Mesendoderm (in vitro differentiated cells): Measurements from ENCODE around the gene ZNRD2. TPM values are rescaled to one million over a fixed set of nuclear protein-coding genes. Genes with fewer than 3 reads are reported as not detected.

Source experiments
- DNase-seq: peaks from one replicate; pipeline ENCODE4 v3.0.0; 2013
- H2AK5ac ChIP-seq: 2 replicates; pipeline ENCODE4 v1.6.1; 2013; ENCODE audit warnings: low read length, inconsistent platforms
- H2BK120ac ChIP-seq: 2 replicates; pipeline ENCODE4 v1.6.1; 2013; ENCODE audit warnings: low read depth, mild to moderate bottlenecking, low read length, moderate library complexity, mixed read lengths
- H2BK15ac ChIP-seq: replicated peaks from 2 replicates; pipeline ENCODE4 v1.6.1; 2013; ENCODE audit warnings: low read depth, mild to moderate bottlenecking, moderate library complexity
- H2BK5ac ChIP-seq: 2 replicates; pipeline ENCODE4 v1.6.1; 2013; ENCODE audit warnings: low read length, inconsistent platforms
- H3K18ac ChIP-seq: 2 replicates; pipeline ENCODE4 v1.6.1; 2013; ENCODE audit warnings: mild to moderate bottlenecking, low read length, mixed read lengths
- H3K23ac ChIP-seq: one replicate; pipeline ENCODE4 v1.6.1; 2013; ENCODE audit warnings: low read length
- H3K27ac ChIP-seq: 2 replicates; pipeline ENCODE4 v1.5.1; 2013; ENCODE audit warnings: low read depth, mild to moderate bottlenecking, inconsistent platforms, low read length, moderate library complexity
- H3K27me3 ChIP-seq: 2 replicates; pipeline ENCODE4 v1.6.1; 2013; ENCODE audit warnings: low read length, control low read depth, mild to moderate bottlenecking, inconsistent platforms; ENCODE audit not compliant: insufficient read depth, poor library complexity
- H3K36me3 ChIP-seq: 2 replicates; pipeline ENCODE4 v1.6.1; 2013; ENCODE audit warnings: low read length, inconsistent platforms; ENCODE audit not compliant: control insufficient read depth, insufficient read depth
- H3K4ac ChIP-seq: one replicate; pipeline ENCODE4 v1.6.1; 2013; ENCODE audit warnings: low read depth, mild to moderate bottlenecking, low read length, moderate library complexity
- H3K4me1 ChIP-seq: 2 replicates; pipeline ENCODE4 v1.6.1; 2013; ENCODE audit warnings: low read depth, low read length, inconsistent platforms; ENCODE audit not compliant: control insufficient read depth
- H3K4me2 ChIP-seq: 2 replicates; pipeline ENCODE4 v1.6.1; 2013; ENCODE audit warnings: low read length
- H3K4me3 ChIP-seq: 2 replicates; pipeline ENCODE4 v1.5.1; 2013; ENCODE audit warnings: mild to moderate bottlenecking, low read length
- H3K56ac ChIP-seq: one replicate; pipeline ENCODE4 v1.6.1; 2013; ENCODE audit warnings: low read length
- H3K79me1 ChIP-seq: 2 replicates; pipeline ENCODE4 v1.6.1; 2013; ENCODE audit warnings: low read length, inconsistent platforms
- H3K79me2 ChIP-seq: 2 replicates; pipeline ENCODE4 v1.6.1; 2013; ENCODE audit warnings: mild to moderate bottlenecking, low read length; ENCODE audit not compliant: control insufficient read depth, insufficient read depth
- H3K9ac ChIP-seq: 2 replicates; pipeline ENCODE4 v1.6.1; 2013; ENCODE audit warnings: low read length, inconsistent platforms
- H4K5ac ChIP-seq: one replicate; pipeline ENCODE4 v1.6.1; 2013; ENCODE audit warnings: low read length
- H4K8ac ChIP-seq: one replicate; pipeline ENCODE4 v1.6.1; 2013; ENCODE audit warnings: low read depth, mild to moderate bottlenecking, control low read depth, low read length, moderate library complexity
- WGBS: extraction: QIAGEN DNeasy Blood & Tissue Kit; methylation state at CpG from one replicate; pipeline ENCODE4 v1.1.7; 2013; ENCODE audit warnings: low lambda C conversion rate, missing lambda C conversion rate; ENCODE audit not compliant: insufficient coverage; ENCODE audit errors: extremely low coverage; 5-methylcytosine and 5-hydroxymethylcytosine counted together
- small RNA-seq: library from polyadenylated mRNA; stranded (forward); fragments of <200 nt; extraction: miRNeasy Mini kit (QIAGEN cat#:217004); gene quantifications from one replicate; pipeline ENCODE3, GENCODE V24; 2013; ENCODE audit not compliant: insufficient read depth

ZNRD2 gene

DNA sequence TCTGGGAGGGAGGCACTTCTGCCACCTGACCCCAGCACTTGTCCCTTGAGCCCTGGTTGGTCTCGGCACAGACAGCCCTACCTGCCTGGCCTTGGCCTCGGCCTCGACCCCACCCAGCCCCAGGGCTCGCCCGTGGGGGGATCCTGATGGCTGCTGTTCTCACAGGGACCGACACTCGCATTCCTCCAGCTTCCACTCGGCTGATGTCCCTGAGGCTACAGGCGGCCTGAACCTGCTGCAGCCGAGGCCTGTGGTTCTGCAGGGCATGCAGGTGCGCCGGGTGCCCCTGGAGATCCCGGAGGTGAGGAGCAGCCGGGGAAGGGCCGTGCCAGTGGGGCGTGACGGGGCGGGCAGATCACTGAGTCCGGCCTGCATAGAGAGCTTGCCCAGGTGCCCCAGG lies 50.4 kb downstream of the ZNRD2 start:
- H2AK5ac ChIP-seq: no peak overlapping the region
- no CpG with 5 or more reads among the region's 19 CpGs for WGBS

GRCh38 chr11:65621460-65621859 lies 51.2 kb downstream of the ZNRD2 start:
- Histone ChIP-seq H3K4ac (no peak overlapping the region), H3K18ac (no peak overlapping the region), H3K23ac (no peak overlapping the region), H4K8ac (no peak overlapping the region), H3K79me1 (peaks cover 13% of the 10 kb centered on the region), H2BK120ac (no peak overlapping the region), H3K4me1 (peaks cover 3% of the 10 kb centered on the region), H2BK15ac (no peak overlapping the region), H3K4me3 (no peak overlapping the region), H3K79me2 (peaks cover 12% of the 10 kb centered on the region), H3K27ac (no peak overlapping the region), H3K4me2 (no peak overlapping the region), H4K5ac (no peak overlapping the region), H2AK5ac (no peak overlapping the region), H3K9ac (no peak overlapping the region), H3K36me3 (peaks cover 11% of the 10 kb centered on the region), H3K27me3 (no peaks in the 10 kb centered on the region), H3K56ac (no peak overlapping the region), H2BK5ac (no peak overlapping the region)
- no peak for DNase-seq
- no CpG with 5 or more reads among the region's 14 CpGs for WGBS

More for the DNA sequence above, 50.4 kb downstream of the ZNRD2 start:
- no peak overlapping the region for H3K9ac ChIP-seq
- H3K36me3 ChIP-seq: peaks cover 8% of the 10 kb centered on the region
- H3K4me3 ChIP-seq: no peak overlapping the region
- H3K4me2 ChIP-seq: no peak overlapping the region
- H2BK5ac ChIP-seq: no peak overlapping the region
- no peak overlapping the region for H2BK15ac ChIP-seq
- H3K4me1 ChIP-seq: peaks cover 5% of the 10 kb centered on the region
- H4K8ac ChIP-seq: no peak overlapping the region
- H3K18ac ChIP-seq: no peak overlapping the region
- no peak for DNase-seq
- H3K23ac ChIP-seq: no peak overlapping the region
- no peak overlapping the region for H3K56ac ChIP-seq
- no peak overlapping the region for H3K4ac ChIP-seq
- H2BK120ac ChIP-seq: no peak overlapping the region
- no peaks in the 10 kb centered on the region for H3K27me3 ChIP-seq
- peaks cover 16% of the 10 kb centered on the region for H3K79me2 ChIP-seq
- no peak overlapping the region for H3K27ac ChIP-seq
- H4K5ac ChIP-seq: no peak overlapping the region
- H3K79me1 ChIP-seq: peaks cover 16% of the 10 kb centered on the region

Small RNA genes lying within 50 kb of the gene (small RNA-seq; reads per million reads assigned to genes)
- gene AP001362.1: not detected
